Chondrocyte (in vitro differentiated cells): Measurements from ENCODE around the gene LTC4S. TPM values are rescaled to one million over a fixed set of nuclear protein-coding genes. Genes with fewer than 3 reads are reported as not detected.
A peak's percentile ranks its signal among the peaks of the same experiment; 100 is the strongest.

Experiments used
- DNase-seq: peaks from one replicate; pipeline ENCODE4 v3.0.0; 2021; ENCODE audit warnings: mixed read lengths, low spot score
- H3K27ac Mint-ChIP-seq: one replicate; pipeline ENCODE4 v1.8.0; 2021; ENCODE audit warnings: mild to moderate bottlenecking, moderate library complexity, mixed read lengths; ENCODE audit not compliant: unreplicated experiment
- H3K27me3 Mint-ChIP-seq: 2 replicates; pipeline ENCODE4 v1.8.0; 2021; ENCODE audit warnings: low read depth, mixed read lengths
- H3K36me3 Mint-ChIP-seq: 2 replicates; pipeline ENCODE4 v1.8.0; 2021; ENCODE audit warnings: low read depth, mixed read lengths
- H3K4me1 Mint-ChIP-seq: 2 replicates; pipeline ENCODE4 v1.8.0; 2021; ENCODE audit warnings: low read depth, mild to moderate bottlenecking, mixed read lengths
- H3K4me3 Mint-ChIP-seq: one replicate; pipeline ENCODE4 v1.8.0; 2021; ENCODE audit warnings: mild to moderate bottlenecking, moderate library complexity, mixed read lengths; ENCODE audit not compliant: unreplicated experiment
- H3K9me3 Mint-ChIP-seq: 2 replicates; pipeline ENCODE4 v1.8.0; 2021; ENCODE audit warnings: low read depth, mixed read lengths
- total RNA-seq: library from RNA; stranded (reverse); gene quantifications from 3 replicates; pipeline ENCODE4 v1.2.1, GENCODE V29; 2021
- TF ChIP-seq, protein P1 (sequence below): fragments of 200-600 bp; sonication (generic); IDR thresholded peaks from 2 replicates; pipeline ENCODE4 v1.5.0; 2021; ENCODE audit warnings: antibody characterized with exemption, mild to moderate bottlenecking, moderate library complexity

Gene LTC4S
- total RNA-seq, 1 donor from 2014 or later, result 1.2 TPM

DNA sequence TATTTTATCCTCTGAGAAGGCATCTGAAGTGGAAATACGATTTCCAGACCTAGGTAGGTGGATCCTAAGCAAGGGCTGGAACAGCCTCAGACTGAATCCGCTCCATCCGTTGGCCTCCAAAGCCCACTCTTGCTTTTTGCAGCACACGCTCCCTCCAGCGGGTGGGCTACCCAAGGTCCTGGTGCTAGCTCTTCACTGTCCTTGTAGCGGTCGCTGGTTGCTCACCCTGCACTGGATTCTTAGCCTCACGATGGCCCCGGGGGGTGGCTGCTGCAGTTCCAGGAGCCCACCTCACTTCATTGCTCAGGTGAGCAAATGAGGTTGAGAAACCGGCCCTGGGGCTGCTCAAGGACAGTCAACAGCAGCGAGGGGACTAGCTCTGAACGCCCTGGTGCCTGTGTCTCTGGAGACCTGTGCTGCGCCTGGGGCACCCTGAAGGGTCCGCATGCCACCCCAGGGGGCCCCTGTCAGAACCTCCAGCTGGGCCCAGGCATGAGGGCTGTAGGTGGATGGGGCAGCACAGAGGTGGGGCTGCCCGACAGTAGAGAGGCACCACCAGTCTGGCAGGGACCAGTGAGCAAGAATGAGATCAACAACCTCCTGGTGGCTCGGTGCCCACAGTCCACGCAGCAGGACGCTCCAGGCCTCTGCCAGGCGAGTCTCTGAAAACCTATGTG, 8.6 kb downstream of the LTC4S start:
- Mint-ChIP-seq H3K9me3 (no peaks in the 10 kb centered on the region), H3K4me3 (no peak overlapping the region)
- TF ChIP-seq, protein P1, sequence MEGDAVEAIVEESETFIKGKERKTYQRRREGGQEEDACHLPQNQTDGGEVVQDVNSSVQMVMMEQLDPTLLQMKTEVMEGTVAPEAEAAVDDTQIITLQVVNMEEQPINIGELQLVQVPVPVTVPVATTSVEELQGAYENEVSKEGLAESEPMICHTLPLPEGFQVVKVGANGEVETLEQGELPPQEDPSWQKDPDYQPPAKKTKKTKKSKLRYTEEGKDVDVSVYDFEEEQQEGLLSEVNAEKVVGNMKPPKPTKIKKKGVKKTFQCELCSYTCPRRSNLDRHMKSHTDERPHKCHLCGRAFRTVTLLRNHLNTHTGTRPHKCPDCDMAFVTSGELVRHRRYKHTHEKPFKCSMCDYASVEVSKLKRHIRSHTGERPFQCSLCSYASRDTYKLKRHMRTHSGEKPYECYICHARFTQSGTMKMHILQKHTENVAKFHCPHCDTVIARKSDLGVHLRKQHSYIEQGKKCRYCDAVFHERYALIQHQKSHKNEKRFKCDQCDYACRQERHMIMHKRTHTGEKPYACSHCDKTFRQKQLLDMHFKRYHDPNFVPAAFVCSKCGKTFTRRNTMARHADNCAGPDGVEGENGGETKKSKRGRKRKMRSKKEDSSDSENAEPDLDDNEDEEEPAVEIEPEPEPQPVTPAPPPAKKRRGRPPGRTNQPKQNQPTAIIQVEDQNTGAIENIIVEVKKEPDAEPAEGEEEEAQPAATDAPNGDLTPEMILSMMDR, result no peak

DNA sequence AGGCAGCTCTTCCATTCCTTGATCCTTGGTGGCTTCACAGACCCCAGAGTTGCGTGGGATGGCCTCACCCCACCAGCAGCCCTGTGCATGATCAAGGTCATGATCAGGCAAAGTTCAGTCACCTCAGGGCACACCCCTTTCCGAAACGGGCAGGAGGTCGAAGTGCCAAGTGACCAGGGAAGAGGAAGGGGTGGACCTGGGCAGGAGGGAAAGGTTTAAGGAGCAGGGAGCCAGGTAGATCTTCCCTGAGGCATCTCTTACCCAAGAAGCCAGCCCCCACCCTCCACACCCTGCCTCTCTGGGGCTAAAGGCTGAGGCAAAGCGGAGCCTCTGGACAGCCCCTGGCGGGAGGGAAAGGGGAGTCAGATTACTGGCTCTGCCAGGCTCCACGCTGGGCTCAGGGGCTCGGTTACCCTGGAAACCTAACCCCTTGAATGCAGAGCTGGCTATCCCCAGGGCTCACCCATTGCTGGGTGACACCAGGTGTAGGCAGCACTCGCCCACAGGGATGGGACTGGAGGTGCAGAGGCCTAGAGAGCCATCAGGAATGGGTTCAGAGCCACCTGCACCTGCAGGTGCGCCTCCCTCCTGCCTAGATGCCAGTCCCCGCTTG, 9.3 kb downstream of the LTC4S start:
- TF ChIP-seq, protein P1, result no peak
- peaks cover 20% of the 10 kb centered on the region for H3K4me1 Mint-ChIP-seq
- H3K4me3 Mint-ChIP-seq, result no peak overlapping the region
- no peaks in the 10 kb centered on the region for H3K9me3 Mint-ChIP-seq
- H3K27ac Mint-ChIP-seq, result peak overlapping the region; percentile 41
- peaks cover 15% of the 10 kb centered on the region for H3K36me3 Mint-ChIP-seq
- H3K27me3 Mint-ChIP-seq, result no peaks in the 10 kb centered on the region
- no peak for DNase-seq

More for the DNA sequence above, 8.6 kb downstream of the LTC4S start:
- Mint-ChIP-seq H3K27me3 (no peaks in the 10 kb centered on the region), H3K36me3 (peaks cover 15% of the 10 kb centered on the region), H3K27ac (no peak overlapping the region), H3K4me1 (peaks cover 20% of the 10 kb centered on the region)
- DNase-seq, result no peak

DNA sequence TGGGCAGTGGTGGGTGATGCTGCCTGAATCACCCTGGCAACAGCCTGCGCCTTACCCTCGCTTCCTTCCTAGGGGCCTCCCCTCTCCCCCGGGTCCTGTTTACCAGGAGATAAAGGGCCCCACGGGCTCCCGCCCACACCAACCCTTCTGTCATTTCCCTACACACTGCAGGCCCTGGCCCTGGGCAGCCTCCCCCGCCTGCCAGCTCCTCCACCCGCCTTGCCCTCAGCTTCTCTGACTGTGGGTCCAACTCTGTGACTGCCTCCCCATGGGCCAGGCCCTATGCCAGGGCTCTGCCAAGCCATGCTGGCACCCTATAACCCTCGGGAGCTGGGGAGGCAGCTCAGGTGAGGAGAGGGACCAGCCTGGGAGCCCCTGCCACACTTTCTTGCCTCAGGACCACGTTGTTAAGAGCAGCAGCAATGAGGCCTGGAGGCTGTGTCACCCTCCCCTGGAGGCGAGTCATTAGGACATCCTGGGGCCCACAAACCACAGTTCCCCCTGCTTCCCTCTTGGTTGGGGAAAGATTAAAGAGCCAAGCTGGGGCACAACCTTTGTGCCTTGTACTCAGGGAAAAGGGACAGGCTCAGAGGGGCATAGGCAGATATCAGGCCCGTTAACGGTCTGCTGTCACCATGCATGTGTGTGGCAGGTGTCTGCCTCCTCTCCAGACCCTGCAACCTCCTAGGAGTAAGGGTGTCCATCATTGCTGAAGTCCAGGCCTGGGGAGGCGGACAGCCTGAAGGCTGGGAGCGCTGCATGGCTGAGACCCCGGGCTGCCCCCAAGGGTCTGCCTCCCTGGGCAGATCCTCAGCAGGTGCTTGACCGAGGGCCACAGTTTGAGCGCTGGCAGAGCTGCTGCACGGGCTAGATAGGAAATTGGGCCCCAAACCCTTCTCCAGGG, 10.1 kb downstream of the LTC4S start:
- Mint-ChIP-seq H3K4me1 (peaks cover 20% of the 10 kb centered on the region), H3K27ac (peak overlapping the region; percentile 12), H3K4me3 (peak overlapping the region; percentile 83), H3K9me3 (no peaks in the 10 kb centered on the region), H3K27me3 (no peaks in the 10 kb centered on the region), H3K36me3 (peaks cover 12% of the 10 kb centered on the region)
- DNase-seq, result no peak
- TF ChIP-seq, protein P1, result no peak

DNA sequence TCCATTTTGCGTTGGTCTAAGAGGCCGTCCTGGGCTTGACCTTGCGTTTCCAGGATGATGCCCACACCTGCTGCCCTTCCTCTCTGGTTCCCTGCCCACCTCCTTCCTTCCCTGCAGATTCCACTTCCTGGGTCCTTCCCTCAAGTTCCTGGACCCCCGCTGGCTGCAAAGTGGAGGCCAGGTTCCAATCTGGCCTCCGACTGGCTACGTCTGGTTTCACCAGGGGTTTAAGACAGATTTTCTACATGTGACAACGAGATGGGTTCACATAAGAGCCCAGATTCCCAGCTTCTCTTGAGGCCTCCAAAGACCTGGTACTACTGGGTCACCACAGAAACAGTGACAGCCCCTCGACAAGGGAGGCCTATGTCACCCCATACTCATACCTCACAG, 10.8 kb downstream of the LTC4S start:
- Mint-ChIP-seq H3K27me3 (no peaks in the 10 kb centered on the region), H3K4me3 (peak overlapping the region; percentile 83), H3K4me1 (peaks cover 20% of the 10 kb centered on the region), H3K27ac (no peak overlapping the region), H3K9me3 (no peaks in the 10 kb centered on the region), H3K36me3 (peaks cover 7% of the 10 kb centered on the region)
- no peak for DNase-seq
- TF ChIP-seq, protein P1, result no peak

DNA sequence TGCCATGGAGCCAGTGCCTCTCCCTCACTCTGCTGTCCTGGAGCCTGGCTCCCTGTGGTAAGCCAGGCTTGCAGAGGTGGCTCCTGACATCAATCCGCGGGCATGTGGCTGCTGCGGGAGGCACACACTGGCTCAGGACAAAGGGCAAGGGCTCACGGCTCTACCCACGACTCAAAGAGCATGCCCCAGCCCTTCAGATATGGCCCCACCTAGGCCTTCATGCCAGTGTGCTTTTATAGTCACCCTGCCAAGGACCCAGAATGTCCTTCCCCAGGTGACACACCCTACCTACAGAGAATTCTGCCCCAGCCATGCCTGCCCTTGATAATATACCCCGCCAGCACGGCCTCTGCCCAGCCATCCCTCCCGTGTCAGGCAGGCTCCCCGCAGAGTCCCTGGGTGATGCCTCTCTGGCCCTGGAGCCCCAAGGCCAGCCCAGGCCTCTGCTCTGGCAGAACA, 11.3 kb downstream of the LTC4S start:
- Mint-ChIP-seq H3K27ac (peak overlapping the region; percentile 70), H3K4me1 (peaks cover 20% of the 10 kb centered on the region), H3K4me3 (peak overlapping the region; percentile 83), H3K27me3 (no peaks in the 10 kb centered on the region), H3K36me3 (peaks cover 5% of the 10 kb centered on the region), H3K9me3 (no peaks in the 10 kb centered on the region)
- no peak for DNase-seq
- TF ChIP-seq, protein P1, result no peak
